ENCODE results near the gene AVPR2. TPM values are rescaled to one million over a fixed set of nuclear protein-coding genes. Genes with fewer than 3 reads are reported as not detected.

Gene AVPR2
- total RNA-seq, 4 donors from 2014 or later, result 1.1 to 2.8 (median 2.6) TPM; not detected in 1

GRCh38 chrX:153926552-153926857 is 22.0 kb downstream of the AVPR2 start:
- WGBS, 2 donors, result 0% methylated on average over 1 of the region's 4 CpGs; no CpG with 5 or more reads in 1 of the 2 donors
- Histone ChIP-seq H3K4me3 (replicated peaks in 1 of 3) (no peak overlapping the region), H3K4me1 (peaks cover 4 to 20% of the 10 kb centered on the region in 2 donors)

GRCh38 chrX:153926858-153927671 is 22.6 kb downstream of the AVPR2 start:
- peaks cover 4 to 20% of the 10 kb centered on the region in 2 donors for H3K4me1 ChIP-seq
- peak overlapping the region in 2 of 3 donors; percentile 18 to 49 for H3K4me3 ChIP-seq (replicated peaks in 1 of 3)
- H3K36me3 ChIP-seq, result peaks cover 0 to 5% of the 10 kb centered on the region in 2 donors
- TF ChIP-seq POLR2A (IDR thresholded peaks at IDR 0.05) (no peak), CTCF (IDR thresholded peaks at IDR 0.05) (no peak)
- H3K9me3 ChIP-seq, result no peaks in the 10 kb centered on the region
- DNase-seq, result no peak
- WGBS, 2 donors, result 20 to 80% methylated on average over 1 to 3 of the region's 31 CpGs
- H3K27ac ChIP-seq, result peak overlapping the region; percentile 71 to 83 (median 76)
- intact Hi-C loops (cut with DNase I), result no loop called here
- no peaks in the 10 kb centered on the region for H3K27me3 ChIP-seq

More at GRCh38 chrX:153926552-153926857, 22.0 kb downstream of the AVPR2 start:
- intact Hi-C loops (cut with DNase I), result no loop called here
- Histone ChIP-seq H3K27ac (peak overlapping the region in 1 of 3 donors; percentile 83), H3K36me3 (peaks cover 0 to 1% of the 10 kb centered on the region in 2 donors), H3K27me3 (no peaks in the 10 kb centered on the region), H3K9me3 (no peaks in the 10 kb centered on the region)
- DNase-seq, result no peak
- no peak for TF ChIP-seq CTCF (IDR thresholded peaks at IDR 0.05)
- TF ChIP-seq POLR2A (IDR thresholded peaks at IDR 0.05), result no peak

- H3K4me1 ChIP-seq, result peaks cover 4 to 20% of the 10 kb centered on the region in 2 donors
- 0% methylated on average over 2 to 4 of the region's 8 CpGs for WGBS, 2 donors
- no peak for TF ChIP-seq POLR2A (IDR thresholded peaks at IDR 0.05)
- TF ChIP-seq CTCF (IDR thresholded peaks at IDR 0.05), result no peak
Measured at GRCh38 chrX:153927672-153927921, 23.1 kb downstream of the AVPR2 start.

GRCh38 chrX:153927922-153928760 is 23.7 kb downstream of the AVPR2 start:
- Histone ChIP-seq H3K27ac (peak overlapping the region; percentile 71 to 83 (median 76)), H3K9me3 (no peaks in the 10 kb centered on the region), H3K36me3 (peaks cover 0 to 5% of the 10 kb centered on the region in 2 donors), H3K27me3 (no peaks in the 10 kb centered on the region), H3K4me3 (replicated peaks in 1 of 3) (peak overlapping the region; percentile 18 to 49 (median 20)), H3K4me1 (peaks cover 4 to 20% of the 10 kb centered on the region in 2 donors)
- TF ChIP-seq CTCF (IDR thresholded peaks at IDR 0.05), result peak in 2 of 6 experiments; percentile 10 to 12
- TF ChIP-seq POLR2A (IDR thresholded peaks at IDR 0.05), result peak; percentile 33 to 76
- WGBS, 2 donors, result 0 to 12% methylated on average over 3 to 6 of the region's 76 CpGs
- peak; percentile 94 to 95 for DNase-seq
- intact Hi-C loops (cut with DNase I), result no loop called here

More at GRCh38 chrX:153927672-153927921, 23.1 kb downstream of the AVPR2 start:
- H3K27ac ChIP-seq, result peak overlapping the region; percentile 71 to 83 (median 76)
- H3K9me3 ChIP-seq, result no peaks in the 10 kb centered on the region
- peak overlapping the region; percentile 18 to 49 (median 20) for H3K4me3 ChIP-seq (replicated peaks in 1 of 3)
- peaks cover 0 to 5% of the 10 kb centered on the region in 2 donors for H3K36me3 ChIP-seq
- H3K27me3 ChIP-seq, result no peaks in the 10 kb centered on the region
- intact Hi-C loops (cut with DNase I), result no loop called here
- DNase-seq, result no peak
